ENCODE results near the gene LLGL2. TPM values are rescaled to one million over a fixed set of nuclear protein-coding genes. Genes with fewer than 3 reads are reported as not detected.

LLGL2 gene
- total RNA-seq, 1 donor from 2014 or later = 3.3 TPM

DNA sequence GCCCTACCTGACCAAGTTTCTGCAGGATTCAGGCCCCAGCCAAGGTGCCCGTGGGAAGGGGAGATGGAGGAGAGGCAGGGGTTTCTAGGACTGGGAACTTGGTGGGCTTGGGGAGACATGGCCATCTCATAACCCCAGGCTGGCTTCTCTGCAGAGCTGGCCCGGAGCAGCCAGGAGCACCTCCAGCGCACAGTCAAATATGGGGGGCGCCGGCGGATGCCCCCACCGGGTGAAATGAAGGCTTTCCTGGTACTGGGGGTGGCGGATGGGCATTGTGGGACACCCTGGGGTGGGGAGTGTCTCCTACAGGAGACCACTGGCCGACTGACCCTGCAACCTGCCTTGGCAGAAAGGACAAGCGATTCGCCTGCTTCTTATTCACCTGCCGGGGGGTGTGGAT, 98.5 kb downstream of the LLGL2 start:
- TF ChIP-seq, protein P1, sequence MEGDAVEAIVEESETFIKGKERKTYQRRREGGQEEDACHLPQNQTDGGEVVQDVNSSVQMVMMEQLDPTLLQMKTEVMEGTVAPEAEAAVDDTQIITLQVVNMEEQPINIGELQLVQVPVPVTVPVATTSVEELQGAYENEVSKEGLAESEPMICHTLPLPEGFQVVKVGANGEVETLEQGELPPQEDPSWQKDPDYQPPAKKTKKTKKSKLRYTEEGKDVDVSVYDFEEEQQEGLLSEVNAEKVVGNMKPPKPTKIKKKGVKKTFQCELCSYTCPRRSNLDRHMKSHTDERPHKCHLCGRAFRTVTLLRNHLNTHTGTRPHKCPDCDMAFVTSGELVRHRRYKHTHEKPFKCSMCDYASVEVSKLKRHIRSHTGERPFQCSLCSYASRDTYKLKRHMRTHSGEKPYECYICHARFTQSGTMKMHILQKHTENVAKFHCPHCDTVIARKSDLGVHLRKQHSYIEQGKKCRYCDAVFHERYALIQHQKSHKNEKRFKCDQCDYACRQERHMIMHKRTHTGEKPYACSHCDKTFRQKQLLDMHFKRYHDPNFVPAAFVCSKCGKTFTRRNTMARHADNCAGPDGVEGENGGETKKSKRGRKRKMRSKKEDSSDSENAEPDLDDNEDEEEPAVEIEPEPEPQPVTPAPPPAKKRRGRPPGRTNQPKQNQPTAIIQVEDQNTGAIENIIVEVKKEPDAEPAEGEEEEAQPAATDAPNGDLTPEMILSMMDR (IDR thresholded peaks at IDR 0.05) = no peak
- no peak for DNase-seq (ENCODE audit: extremely low spot score, unreplicated experiment)
- Mint-ChIP-seq H3K27ac (ENCODE audit: unreplicated experiment) (no peak overlapping the region), H3K4me3 (ENCODE audit: unreplicated experiment) (no peak overlapping the region), H3K9me3 (ENCODE audit: unreplicated experiment) (no peaks in the 10 kb centered on the region), H3K4me1 (ENCODE audit: unreplicated experiment) (no peaks in the 10 kb centered on the region), H3K36me3 (ENCODE audit: unreplicated experiment) (peaks cover 3% of the 10 kb centered on the region), H3K27me3 (ENCODE audit: unreplicated experiment) (no peaks in the 10 kb centered on the region)

Small RNAs within 50 kb of the gene (microRNA-seq; reads per million reads assigned to microRNA genes)
- not detected for gene MIR6785 (ENCODE audit: unreplicated experiment)

Other genes with a start within 250 kb of the LLGL2 start
- 8.6 and 12.3 TPM in 2 replicates for gene SLC25A19, start 236.3 kb upstream of the LLGL2 start, total RNA-seq
- 59.1 and 61.8 TPM in 2 replicates for gene GRB2, start 120.0 kb upstream of the LLGL2 start, total RNA-seq
- 71.2 and 78.4 TPM in 2 replicates for gene TMEM94, start 69.1 kb upstream of the LLGL2 start, total RNA-seq
- 28.1 and 32.6 TPM in 2 replicates for gene CASKIN2, start 10.2 kb upstream of the LLGL2 start, total RNA-seq
- gene TSEN54, start 9.2 kb upstream of the LLGL2 start, total RNA-seq = 12.6 and 23.3 TPM in 2 replicates
- 40.8 and 42.5 TPM in 2 replicates for gene MYO15B, start 62.1 kb downstream of the LLGL2 start, total RNA-seq
- gene SMIM5, start 107.7 kb downstream of the LLGL2 start, total RNA-seq = 0.24 and 0.42 TPM in 2 replicates
- gene RECQL5, start 141.5 kb downstream of the LLGL2 start, total RNA-seq = 39.2 and 44.7 TPM in 2 replicates
- gene SAP30BP, start 141.6 kb downstream of the LLGL2 start, total RNA-seq = 88.1 and 103 TPM in 2 replicates
- gene ITGB4, start 195.8 kb downstream of the LLGL2 start, total RNA-seq = 460 and 524 TPM in 2 replicates
- 30.3 and 31.2 TPM in 2 replicates for gene GALK1, start 239.5 kb downstream of the LLGL2 start, total RNA-seq